ENCODE measurements around the gene ACCSL.

Gene ACCSL

DNA sequence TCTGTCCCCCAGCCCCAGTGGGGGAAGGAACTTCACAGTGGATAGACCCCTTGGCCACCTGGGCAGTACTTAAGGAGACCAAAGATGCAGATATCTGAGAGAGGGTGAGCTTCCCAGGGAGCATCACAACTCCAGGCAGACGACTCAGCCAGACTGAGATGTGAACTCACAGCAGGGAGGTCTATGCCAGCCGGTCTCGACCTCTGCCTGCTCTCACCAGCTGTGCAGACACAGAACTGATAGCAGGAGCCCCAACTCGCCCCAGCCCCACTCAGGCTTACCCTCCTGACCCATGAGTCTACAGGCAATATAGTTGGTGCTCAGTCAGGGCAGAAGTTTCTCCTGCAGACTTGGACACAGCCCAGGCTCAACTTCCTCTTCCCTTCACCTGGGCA lies 29.7 kb upstream of the ACCSL start:
- DNase-seq (ENCODE audit: low read depth): no peak

DNA sequence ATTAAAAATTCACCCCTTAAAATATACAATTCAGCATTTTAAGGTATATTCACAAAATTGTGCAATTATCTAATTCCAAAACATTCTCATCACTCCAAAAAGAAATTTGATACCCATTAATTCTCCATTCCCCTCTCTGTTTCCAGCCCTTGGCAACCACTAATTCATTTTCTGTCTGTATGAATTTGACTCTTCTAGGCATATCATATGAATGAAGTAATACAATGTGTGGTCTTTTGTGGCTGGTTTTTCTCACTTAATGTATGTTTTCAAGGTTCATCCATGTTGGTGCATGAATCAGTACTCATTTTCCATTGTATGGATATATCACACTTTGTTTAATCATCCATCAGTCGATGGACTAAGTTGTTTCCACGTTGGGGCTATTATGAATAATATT lies 29.0 kb upstream of the ACCSL start:
- DNase-seq (ENCODE audit: low read depth): no peak

- DNase-seq (ENCODE audit: low read depth): no peak
Observed at GRCh38 chr11:44024977-44025376, 22.8 kb upstream of the ACCSL start.

DNA sequence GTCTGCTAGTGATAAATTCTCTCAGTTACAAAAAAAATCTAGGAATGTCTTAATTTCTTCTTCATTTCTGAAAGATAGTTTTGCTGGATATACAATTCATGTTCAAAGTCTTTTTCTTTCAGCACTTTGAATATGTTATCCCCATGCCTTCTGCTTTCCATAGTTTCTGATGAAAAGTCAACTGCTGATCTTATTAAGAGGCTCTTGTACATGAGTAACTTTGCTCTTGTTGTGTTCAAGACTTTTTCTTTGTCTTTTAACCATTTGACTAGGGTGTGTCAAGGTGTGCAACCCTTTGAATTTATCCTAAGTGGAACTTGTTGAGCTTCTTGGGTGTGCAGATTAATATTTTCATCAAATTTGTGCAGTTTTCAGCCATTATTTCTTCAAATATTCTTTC lies 22.1 kb upstream of the ACCSL start:
- DNase-seq (ENCODE audit: low read depth): no peak

- DNase-seq (ENCODE audit: low read depth): no peak
Observed at GRCh38 chr11:44028401-44028800, 19.4 kb upstream of the ACCSL start.

- no peak for DNase-seq (ENCODE audit: low read depth)
Observed at GRCh38 chr11:44028816-44029506, 18.8 kb upstream of the ACCSL start.

GRCh38 chr11:44029507-44029845 lies 18.3 kb upstream of the ACCSL start:
- DNase-seq (ENCODE audit: low read depth): no peak

- no peak for DNase-seq (ENCODE audit: low read depth)
Observed at GRCh38 chr11:44029977-44030911, 17.5 kb upstream of the ACCSL start.

- no peak for DNase-seq (ENCODE audit: low read depth)
Observed at GRCh38 chr11:44030996-44031395, 16.8 kb upstream of the ACCSL start.

DNA sequence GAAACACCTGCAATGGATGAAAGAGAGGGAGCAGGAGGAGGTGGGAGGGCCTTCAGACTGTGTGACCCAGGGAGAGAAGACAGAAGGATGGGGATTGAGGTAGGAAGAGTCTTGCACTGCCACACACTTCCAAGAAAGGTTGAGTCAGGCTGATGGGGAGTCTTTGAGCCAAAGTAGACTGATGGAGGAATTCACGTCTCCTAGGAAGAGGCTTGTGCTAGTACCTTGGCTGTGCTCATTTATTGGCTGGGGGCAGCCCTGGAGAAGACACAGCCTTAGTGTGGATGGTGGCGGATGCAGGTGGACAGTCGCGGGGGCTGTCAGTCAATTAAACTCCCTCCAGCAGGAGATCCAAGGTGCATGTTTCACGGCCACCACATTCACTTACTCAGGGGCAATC lies 16.2 kb upstream of the ACCSL start:
- no peak for DNase-seq (ENCODE audit: low read depth)

DNA sequence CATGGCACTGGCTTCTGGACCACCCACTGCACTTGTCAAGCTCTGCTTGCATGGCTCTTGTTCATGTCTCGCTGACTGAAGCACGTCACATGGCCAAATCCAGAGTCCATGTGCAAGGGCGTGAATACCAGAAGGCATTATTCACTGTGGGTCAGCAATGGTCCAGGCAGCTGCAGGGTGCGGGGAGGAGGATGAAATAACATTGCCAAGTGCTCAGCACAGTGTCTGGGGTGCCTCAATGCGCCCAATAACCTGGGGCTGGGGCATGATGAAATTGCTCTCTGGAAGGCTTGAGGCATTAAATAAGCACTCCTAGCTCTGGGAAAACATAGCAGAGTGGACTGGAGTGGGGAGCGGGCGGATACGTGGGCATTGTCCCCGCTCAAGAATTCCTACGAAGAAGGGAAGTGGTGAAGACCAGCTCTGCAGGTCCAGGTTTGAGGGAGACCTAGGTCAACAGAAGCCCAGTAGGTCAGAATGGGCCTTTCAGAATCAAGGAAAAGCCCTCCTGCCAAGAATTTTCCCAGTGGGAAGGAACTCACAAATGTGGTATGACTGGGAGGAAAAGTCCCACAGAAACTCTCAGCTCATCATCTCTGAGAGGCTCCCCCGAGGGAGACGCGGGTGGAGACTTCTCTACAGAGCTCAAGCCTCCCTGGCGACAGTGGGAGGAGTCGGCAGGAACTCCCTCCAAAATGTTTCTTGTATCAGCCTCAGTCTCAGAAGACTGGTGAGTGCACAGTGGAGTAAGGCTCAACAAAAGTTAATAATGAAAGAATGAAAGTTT lies 15.3 kb upstream of the ACCSL start:
- DNase-seq (ENCODE audit: low read depth): no peak

DNA sequence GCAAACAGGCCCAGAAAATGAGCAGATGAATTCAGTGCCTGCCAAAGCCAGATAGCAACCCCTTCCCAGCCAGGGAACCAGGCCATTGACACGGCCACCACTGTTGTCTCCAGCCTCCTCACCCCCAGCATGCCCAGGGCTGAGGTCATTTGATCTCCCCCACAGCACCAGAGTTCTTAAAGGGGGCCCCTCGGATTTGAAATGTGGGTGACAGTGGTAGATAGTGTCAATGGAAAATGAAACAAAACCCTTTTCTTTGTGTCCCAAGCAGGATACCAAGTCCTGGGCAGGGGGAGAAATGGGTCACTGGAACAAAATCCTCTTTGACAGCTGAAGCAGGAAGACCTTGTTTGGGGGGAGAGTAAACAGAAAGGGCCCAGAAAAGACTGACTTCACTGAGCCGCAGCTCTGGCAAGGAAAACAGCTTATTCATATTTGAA lies 14.3 kb upstream of the ACCSL start:
- DNase-seq (ENCODE audit: low read depth): no peak

DNA sequence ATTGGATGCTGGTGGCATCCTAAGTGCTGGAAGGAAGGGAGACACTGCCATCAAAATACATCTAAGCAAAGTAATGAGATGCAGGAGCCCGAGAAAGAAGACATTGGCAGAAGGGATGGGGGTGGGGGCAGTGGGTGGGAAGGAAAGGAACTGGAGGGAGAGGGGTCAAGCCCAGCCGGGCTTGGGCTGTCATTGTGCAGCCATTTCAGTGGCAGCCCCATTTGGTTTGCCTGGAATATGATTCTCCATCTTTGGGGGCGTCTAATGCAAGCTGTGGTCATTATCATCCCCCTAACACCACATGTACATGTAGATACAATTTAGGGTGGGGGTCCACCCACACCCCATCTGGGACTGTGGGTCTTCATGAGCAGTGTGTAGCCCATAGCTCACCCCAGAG lies 13.9 kb upstream of the ACCSL start:
- no peak for DNase-seq (ENCODE audit: low read depth)

GRCh38 chr11:44034639-44035038 lies 13.1 kb upstream of the ACCSL start:
- no peak for DNase-seq (ENCODE audit: low read depth)

DNA sequence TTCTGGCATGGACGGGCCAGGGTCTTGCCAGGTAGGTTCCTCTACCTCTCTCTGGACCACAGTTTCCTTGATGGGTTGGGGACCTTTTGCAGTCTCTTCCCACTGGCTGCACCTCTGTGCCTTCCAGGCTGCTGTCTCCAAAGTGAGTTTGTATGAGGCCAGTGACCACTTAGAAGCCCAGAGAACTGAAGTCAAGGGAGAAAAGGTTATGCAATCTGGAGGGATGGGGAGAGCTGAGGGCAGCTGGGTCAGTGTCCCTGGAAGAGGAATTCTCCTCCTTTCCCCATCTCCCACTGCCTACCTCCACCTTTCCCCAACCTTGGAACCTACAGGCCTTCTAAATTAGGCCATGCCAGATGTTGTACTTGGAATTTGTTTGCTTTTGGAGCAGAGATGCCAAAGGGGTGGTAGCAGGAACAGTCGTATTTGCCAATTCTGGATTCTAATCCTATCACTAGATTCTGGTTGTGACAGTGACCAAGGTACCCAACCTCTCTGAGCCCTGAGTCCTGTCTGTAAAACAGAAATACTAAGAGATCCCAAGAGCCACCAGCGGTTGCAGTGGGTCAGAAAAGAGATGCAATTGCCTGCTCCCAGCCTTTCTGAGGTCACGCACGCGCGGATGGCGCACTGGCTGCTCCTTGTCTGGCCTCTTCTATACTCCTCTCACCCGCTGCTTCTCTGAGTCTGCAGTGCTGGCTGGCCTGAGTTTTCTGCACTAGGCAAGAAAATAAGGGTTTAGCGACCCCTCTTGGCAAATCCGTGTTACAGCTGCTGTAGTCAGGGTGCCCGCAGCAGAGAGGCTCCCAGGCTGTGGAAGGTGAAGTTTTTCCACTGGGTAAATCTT lies 10.7 kb upstream of the ACCSL start:
- DNase-seq (ENCODE audit: low read depth): no peak

- no peak for DNase-seq (ENCODE audit: low read depth)
Observed at GRCh38 chr11:44037658-44037998, 10.2 kb upstream of the ACCSL start.

DNA sequence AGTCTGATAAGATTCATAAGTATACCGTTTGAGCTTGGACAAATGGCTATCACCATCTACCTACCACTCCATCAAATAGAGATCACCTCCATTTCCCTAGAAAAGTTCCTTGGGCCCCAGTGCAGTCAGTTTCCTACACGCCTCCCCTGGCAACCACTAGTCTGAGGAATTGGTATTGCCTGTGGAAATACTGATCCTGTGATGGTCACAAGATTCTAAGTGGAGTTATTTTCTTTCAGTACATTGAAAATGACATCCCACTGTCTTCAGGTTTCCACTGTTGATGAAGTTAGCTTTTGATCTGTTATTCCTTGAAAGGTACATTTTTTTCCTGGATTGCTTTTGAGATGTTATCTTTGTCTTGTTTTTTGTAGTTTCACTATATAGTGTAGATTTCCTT lies 4.6 kb upstream of the ACCSL start:
- no peak for DNase-seq (ENCODE audit: low read depth)

DNA sequence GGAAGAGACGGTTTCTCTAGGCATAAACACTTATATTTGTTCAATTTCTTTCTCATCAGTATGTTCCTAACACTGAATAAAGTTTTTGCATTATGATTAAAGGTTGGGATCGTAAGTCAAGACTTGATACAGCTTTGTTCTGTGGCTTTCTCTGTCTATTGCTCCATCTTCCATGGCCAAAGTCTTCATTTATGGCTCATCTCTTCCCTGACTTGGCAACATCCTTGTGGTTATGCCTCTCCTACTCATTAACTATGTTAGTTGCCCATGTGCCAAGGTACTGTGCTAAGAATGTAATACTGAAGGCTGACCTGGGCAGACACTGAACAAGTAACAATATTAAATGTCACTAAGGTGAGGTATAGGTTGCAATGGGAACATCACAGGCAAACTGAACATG lies 1.6 kb upstream of the ACCSL start:
- no peak for DNase-seq (ENCODE audit: low read depth)

- DNase-seq (ENCODE audit: low read depth): no peak
Observed at GRCh38 chr11:44047298-44047697, 483 bp upstream of the ACCSL start.

GRCh38 chr11:44049832-44050231 lies 2.1 kb downstream of the ACCSL start:
- DNase-seq (ENCODE audit: low read depth): no peak

DNA sequence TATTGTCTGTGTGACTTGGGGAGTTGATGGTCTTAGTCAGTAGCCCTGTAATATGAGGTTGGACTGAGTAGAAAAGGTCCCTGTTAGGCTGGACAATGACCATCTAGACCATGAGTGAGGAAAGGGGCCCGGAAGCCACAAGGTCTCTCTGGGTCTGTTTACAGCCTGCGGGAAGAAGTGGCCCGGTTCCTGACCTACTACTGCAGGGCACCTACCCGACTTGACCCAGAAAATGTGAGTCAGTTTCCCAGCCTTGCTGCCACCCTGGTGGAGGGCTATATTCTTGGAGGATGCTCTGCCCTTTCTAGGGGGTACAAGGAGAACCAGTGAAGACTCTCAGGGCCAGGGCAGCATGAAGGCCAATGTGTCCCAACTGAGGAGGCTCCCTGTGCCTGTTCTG lies 3.4 kb downstream of the ACCSL start:
- no peak for DNase-seq (ENCODE audit: low read depth)

- DNase-seq (ENCODE audit: low read depth): no peak
Observed at GRCh38 chr11:44057340-44057739, 9.6 kb downstream of the ACCSL start.
